Measurements from ENCODE around the gene BRPF3. TPM values are rescaled to one million over a fixed set of nuclear protein-coding genes. Genes with fewer than 3 reads are reported as not detected.

The BRPF3 gene
- polyA plus RNA-seq, 1 donor: 53.9 TPM

GRCh38 chr6:36268478-36269275, 72.1 kb downstream of the BRPF3 start:
- no peak for DNase-seq

GRCh38 chr6:36269834-36270705, 73.5 kb downstream of the BRPF3 start, which contains the start of gene PNPLA1:
Gene PNPLA1, plus strand, starts transcription at chr6:36270060. Its CDS starts 400 bp downstream, at chr6:36270460.
- no peak for DNase-seq

GRCh38 chr6:36272234-36272633, 75.7 kb downstream of the BRPF3 start:
- no peak for DNase-seq

GRCh38 chr6:36273067-36273466, 76.5 kb downstream of the BRPF3 start:
- no peak for DNase-seq

- DNase-seq: no peak
Observed at GRCh38 chr6:36273802-36274514, 77.4 kb downstream of the BRPF3 start.

GRCh38 chr6:36276581-36277536, 80.3 kb downstream of the BRPF3 start:
- no peak for DNase-seq

GRCh38 chr6:36277946-36278470, 81.5 kb downstream of the BRPF3 start:
- no peak for DNase-seq

GRCh38 chr6:36280467-36280866, 83.9 kb downstream of the BRPF3 start:
- DNase-seq: no peak

- no peak for DNase-seq
Observed at GRCh38 chr6:36280983-36281382, 84.4 kb downstream of the BRPF3 start.

Other genes starting within 250 kb of the BRPF3 start
- gene SLC26A8, start 172.1 kb upstream of the BRPF3 start, polyA plus RNA-seq (ENCODE audit: insufficient read length): 0.47 TPM
- gene MAPK14, start 168.9 kb upstream of the BRPF3 start, polyA plus RNA-seq (ENCODE audit: insufficient read length): 56.6 TPM
- 23.2 TPM for gene MAPK13, start 66.2 kb upstream of the BRPF3 start, polyA plus RNA-seq (ENCODE audit: insufficient read length)
- 2.5 TPM for gene PNPLA1, start 73.3 kb downstream of the BRPF3 start, polyA plus RNA-seq (ENCODE audit: insufficient read length)
- 0.17 TPM for gene BNIP5, start 140.1 kb downstream of the BRPF3 start, polyA plus RNA-seq (ENCODE audit: insufficient read length)
- not detected for gene ETV7, start 190.9 kb downstream of the BRPF3 start, polyA plus RNA-seq (ENCODE audit: insufficient read length)
- not detected for gene PXT1, start 246.1 kb downstream of the BRPF3 start, polyA plus RNA-seq (ENCODE audit: insufficient read length)
- gene KCTD20, start 246.3 kb downstream of the BRPF3 start, polyA plus RNA-seq (ENCODE audit: insufficient read length): 55.8 TPM